Tibial nerve (tissue), 4 donors: Measurements from ENCODE around the gene KCNK10. TPM values are rescaled to one million over a fixed set of nuclear protein-coding genes. Genes with fewer than 3 reads are reported as not detected.

Experiments used
- DNase-seq, 2 donors: peaks; one replicate each; pipeline ENCODE4 v3.0.0-alpha.2; 2019; ENCODE audit warnings: low spot score in 2 of 2
- H3K27ac ChIP-seq, 4 donors: fragments of 200-600 bp; sonication (generic) in 3 of 4; one replicate each; pipeline ENCODE4 v1.5.1; 2017 to 2019; ENCODE audit warnings: mild to moderate bottlenecking in 1 of 4
- H3K27me3 ChIP-seq, 2 donors: fragments of 200-600 bp; sonication (generic) in 1 of 2; one replicate each; pipeline versions ENCODE4 v1.5.1 to v1.6.0; 2017 to 2019
- H3K36me3 ChIP-seq, 3 donors: fragments of 200-600 bp; sonication (generic); one replicate each; pipeline ENCODE4 v1.5.1; 2018 to 2019
- H3K4me1 ChIP-seq, 4 donors: fragments of 200-600 bp; sonication (generic) in 3 of 4; one replicate each; pipeline ENCODE4 v1.5.1; 2017 to 2019
- H3K4me3 ChIP-seq, 4 donors: fragments of 200-600 bp; sonication (generic) in 3 of 4; one replicate each; pipeline ENCODE4 v1.5.1; 2017 to 2019; ENCODE audit warnings: mild to moderate bottlenecking in 1 of 4, moderate library complexity in 1 of 4
- H3K9me3 ChIP-seq, 4 donors: fragments of 200-600 bp; sonication (generic) in 3 of 4; one replicate each; pipeline ENCODE4 v1.5.1; 2017 to 2019
- CTCF ChIP-seq, 5 experiments: fragments of 200-600 bp in 3 of 5; fragments of 450-650 bp in 2 of 5; sonication (generic) in 3 of 5; IDR thresholded peaks; one replicate each; pipeline ENCODE4 v1.5.1; 2016 to 2019; ENCODE audit warnings: antibody characterized with exemption in 5 of 5, mild to moderate bottlenecking in 3 of 5, moderate library complexity in 2 of 5
- EP300 ChIP-seq, 2 donors: sonication (generic); formaldehyde crosslinking; IDR thresholded peaks; one replicate each; pipeline ENCODE4 v1.6.1; 2017; ENCODE audit warnings: antibody characterized with exemption in 2 of 2, mild to moderate bottlenecking in 1 of 2
- POLR2A ChIP-seq, 2 donors: fragments of 450-650 bp; IDR thresholded peaks; one replicate each; pipeline ENCODE4 v1.6.1; 2017; ENCODE audit warnings: antibody characterized with exemption in 2 of 2, mild to moderate bottlenecking in 2 of 2, moderate library complexity in 2 of 2
- WGBS, 2 donors: methylation state at CpG; one replicate each; pipeline ENCODE4 v1.1.5; 2018; 5-methylcytosine and 5-hydroxymethylcytosine counted together
- total RNA-seq, 4 donors: library from RNA; depleted of rRNA; stranded (reverse); fragments of >200 nt; gene quantifications; one replicate each; pipeline ENCODE4 v1.1.0, GENCODE V29; 2016

Gene KCNK10
- total RNA-seq, 4 donors from 2014 or later = not detected

GRCh38 chr14:88137327-88137726, 185.7 kb downstream of the KCNK10 start:
- 81 to 92% methylated on average over 1 of the region's 1 CpG for WGBS, 2 donors
- no peak overlapping the region for H3K27ac ChIP-seq
- no peaks in the 10 kb centered on the region for H3K4me1 ChIP-seq
- no peaks in the 10 kb centered on the region for H3K27me3 ChIP-seq
- no peaks in the 10 kb centered on the region for H3K36me3 ChIP-seq
- H3K9me3 ChIP-seq = no peaks in the 10 kb centered on the region
- DNase-seq = no peak
- H3K4me3 ChIP-seq = no peak overlapping the region
- TF ChIP-seq POLR2A (IDR thresholded peaks at IDR 0.05) (no peak), EP300 (IDR thresholded peaks at IDR 0.05) (no peak), CTCF (IDR thresholded peaks at IDR 0.05) (no peak)

Other genes starting within 250 kb of the KCNK10 start
- gene SPATA7, start 62.4 kb upstream of the KCNK10 start, total RNA-seq = 10 to 100 TPM; 12.3 to 31.6 (median 20.3) TPM
- 10 to 100 TPM; 25.6 to 35.5 (median 32.2) TPM for gene PTPN21, start 231.7 kb upstream of the KCNK10 start, total RNA-seq
- 10 to 100 TPM; 52.8 to 71.4 (median 59.3) TPM for gene ZC3H14, start 239.8 kb upstream of the KCNK10 start, total RNA-seq